Measurements from ENCODE around the gene OTUD7B. TPM values are rescaled to one million over a fixed set of nuclear protein-coding genes. Genes with fewer than 3 reads are reported as not detected.
A peak's percentile ranks its signal among the peaks of the same experiment; 100 is the strongest.
"Not testable (repeated sequence)": the region's sequence is repeated elsewhere in the genome, so short reads cannot be mapped to it uniquely, and the experiment has no call there.

Gene OTUD7B
- 13.1 and 13.3 TPM in 2 replicates for total RNA-seq (2014; rRNA removed; shearing (Covaris generic))

DNA sequence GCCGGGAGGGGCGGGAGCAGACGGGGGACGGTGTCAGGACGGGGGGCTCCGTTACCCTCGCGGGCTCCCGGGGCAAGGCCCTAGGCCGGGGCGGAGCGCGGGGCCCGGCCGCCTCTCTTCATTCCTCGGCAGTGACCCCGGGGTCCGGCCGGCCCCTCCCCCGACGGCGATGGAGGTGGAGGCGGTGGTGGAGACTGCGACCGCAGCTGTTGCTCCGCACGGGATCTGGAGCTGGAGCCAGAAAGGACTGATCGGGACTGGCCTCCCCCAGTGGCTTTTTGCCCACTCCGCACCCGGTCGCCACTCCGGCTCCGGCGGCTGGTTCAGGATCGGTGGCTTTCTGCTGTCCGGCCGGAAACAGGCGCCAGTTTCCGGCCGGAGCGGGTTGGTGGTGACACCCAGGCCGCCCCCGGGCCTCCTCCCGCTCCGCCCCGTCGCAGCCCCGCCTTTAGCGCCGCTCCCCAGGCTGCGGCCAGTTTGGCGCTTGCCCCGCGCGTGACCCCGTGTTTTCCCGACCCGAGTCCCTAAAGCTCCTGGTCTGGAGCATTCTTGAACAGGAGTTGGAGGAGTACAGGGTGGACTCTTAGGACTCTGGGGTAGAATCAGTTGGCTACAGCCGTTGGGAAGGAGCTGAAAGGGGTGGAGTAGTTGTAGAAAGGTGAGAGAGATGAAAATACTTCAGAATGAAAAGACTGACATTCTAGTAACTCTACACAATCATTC lies at the start of gene OTUD7B:
OTUD7B (minus strand) TSS at position 334 of the 723 bp plus-strand sequence. CDS start 33,216 bp downstream, outside the sequence.
- Histone ChIP-seq H3K4me1 (peaks cover 29% of the 10 kb centered on the region), H3K27me3 (no peaks in the 10 kb centered on the region), H3K4me3 (peak within 1 kb of the TSS; percentile 84), H3K36me3 (peaks cover 2% of the 10 kb centered on the region; the same call in 1 of the 2 replicates), H3K9me3 (replicated peaks) (no peaks in the 10 kb centered on the region), H3K27ac (peak within 1 kb of the TSS; percentile 84)
- DNase-seq: peak; percentile 88 to 89

DNA sequence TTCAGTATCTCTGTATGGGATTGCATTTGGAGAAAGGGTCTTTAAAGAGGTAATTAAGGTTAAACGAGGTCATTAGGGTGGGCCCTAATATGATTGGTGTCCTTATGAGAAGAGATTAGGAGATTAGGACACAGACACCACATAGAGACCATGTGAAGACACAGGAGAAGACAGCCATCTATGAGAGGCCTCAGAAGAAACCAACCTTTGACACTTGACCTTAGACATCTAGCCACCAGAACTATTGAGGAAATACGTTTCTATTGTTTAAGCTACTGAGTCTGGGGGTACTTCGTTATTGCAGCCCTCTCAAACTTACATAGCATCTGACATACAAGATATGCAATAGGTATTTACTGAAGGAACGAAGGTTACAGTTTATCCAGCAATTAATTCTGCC lies 49.7 kb upstream of the OTUD7B start:
- Histone ChIP-seq H3K36me3 (no peaks in the 10 kb centered on the region), H3K4me1 (peaks cover 2% of the 10 kb centered on the region; the same call in 1 of the 2 replicates), H3K9me3 (replicated peaks) (no peaks in the 10 kb centered on the region), H3K27ac (no peak overlapping the region), H3K4me3 (no peak overlapping the region), H3K27me3 (no peaks in the 10 kb centered on the region)
- DNase-seq: no peak

DNA sequence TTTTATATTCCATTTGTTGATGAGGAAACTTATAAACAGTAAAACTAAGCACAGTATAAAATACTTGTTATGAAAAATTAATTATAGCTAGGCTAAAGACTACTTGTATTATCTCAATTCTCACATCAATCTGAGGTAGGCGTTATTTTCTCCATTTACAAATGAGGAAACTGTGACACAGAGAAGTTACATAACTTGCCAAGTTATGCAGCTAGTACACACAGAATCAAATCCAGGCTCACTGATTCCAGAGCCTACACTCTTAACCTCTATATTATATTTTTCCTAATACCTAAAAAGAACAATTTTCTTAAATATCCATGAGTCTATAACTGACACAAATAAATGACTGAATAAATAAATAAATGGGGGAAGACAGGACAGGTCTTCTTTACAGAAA lies 45.9 kb upstream of the OTUD7B start:
- Histone ChIP-seq H3K4me3 (no peak overlapping the region), H3K36me3 (no peaks in the 10 kb centered on the region), H3K9me3 (replicated peaks) (no peaks in the 10 kb centered on the region), H3K4me1 (no peaks in the 10 kb centered on the region), H3K27ac (no peak overlapping the region), H3K27me3 (no peaks in the 10 kb centered on the region)
- DNase-seq: no peak

DNA sequence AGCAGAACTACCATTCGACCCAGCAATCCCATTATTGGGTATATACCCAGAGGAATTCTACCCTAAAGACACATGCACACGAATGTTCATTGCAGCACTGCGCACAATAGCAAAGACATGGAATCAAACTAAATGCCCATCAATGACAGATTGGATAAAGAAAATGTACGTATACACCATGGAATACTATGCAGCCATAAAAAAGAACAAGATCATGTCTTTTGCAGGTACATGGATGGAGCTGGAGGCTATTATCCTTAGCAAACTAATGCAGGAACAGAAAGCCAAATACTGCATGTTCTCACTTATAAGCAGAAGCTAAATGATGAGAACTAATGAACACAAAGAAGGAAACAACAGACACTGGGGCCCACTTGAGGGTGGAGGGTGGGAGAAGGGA lies 45.0 kb upstream of the OTUD7B start:
- not testable (repeated sequence) for H3K9me3 ChIP-seq (replicated peaks); H3K4me1 ChIP-seq; H3K4me3 ChIP-seq; DNase-seq; H3K36me3 ChIP-seq; H3K27ac ChIP-seq; H3K27me3 ChIP-seq

DNA sequence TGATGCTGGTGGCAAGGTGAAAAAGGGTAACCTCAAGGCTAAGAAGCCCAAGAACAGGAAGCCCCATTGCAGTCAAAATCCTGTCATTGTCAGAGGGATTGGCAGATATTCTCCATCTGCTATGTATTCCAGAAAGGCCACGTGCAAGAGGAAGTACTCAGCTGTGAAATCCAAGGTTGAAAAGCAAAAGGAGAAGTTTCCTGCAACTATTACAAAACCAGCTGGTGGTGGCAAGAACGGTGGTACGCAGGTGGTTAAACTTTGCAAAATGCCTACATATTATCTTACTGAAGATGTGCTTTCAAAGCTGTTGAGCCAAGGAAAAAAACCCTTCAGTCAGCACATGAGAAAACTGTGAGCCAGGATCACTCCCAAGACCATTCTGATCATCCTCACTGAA lies 43.4 kb upstream of the OTUD7B start:
- no peak for DNase-seq
- no peaks in the 10 kb centered on the region for H3K9me3 ChIP-seq (replicated peaks)
- H3K27me3 ChIP-seq: no peaks in the 10 kb centered on the region
- no peaks in the 10 kb centered on the region; the same call in 1 of the 2 replicates for H3K4me1 ChIP-seq
- H3K4me3 ChIP-seq: no peak overlapping the region
- no peak overlapping the region for H3K27ac ChIP-seq
- no peaks in the 10 kb centered on the region for H3K36me3 ChIP-seq

GRCh38 chr1:150051905-150052412 lies 41.4 kb upstream of the OTUD7B start:
- not testable (repeated sequence) for H3K4me1 ChIP-seq; H3K36me3 ChIP-seq; H3K4me3 ChIP-seq; H3K27me3 ChIP-seq; DNase-seq; H3K27ac ChIP-seq; H3K9me3 ChIP-seq (replicated peaks)

GRCh38 chr1:150051089-150051373 lies 40.5 kb upstream of the OTUD7B start:
- Histone ChIP-seq H3K4me1 (no peaks in the 10 kb centered on the region; the same call in 1 of the 2 replicates), H3K27ac (no peak overlapping the region), H3K27me3 (no peaks in the 10 kb centered on the region), H3K36me3 (no peaks in the 10 kb centered on the region), H3K4me3 (no peak overlapping the region), H3K9me3 (replicated peaks) (no peaks in the 10 kb centered on the region)
- no peak for DNase-seq

GRCh38 chr1:150049926-150050325 lies 39.4 kb upstream of the OTUD7B start:
- no peak overlapping the region for H3K27ac ChIP-seq
- H3K4me3 ChIP-seq: no peak overlapping the region
- DNase-seq: no peak
- H3K4me1 ChIP-seq: no peaks in the 10 kb centered on the region; the same call in 1 of the 2 replicates
- no peaks in the 10 kb centered on the region for H3K36me3 ChIP-seq
- no peaks in the 10 kb centered on the region for H3K9me3 ChIP-seq (replicated peaks)
- H3K27me3 ChIP-seq: no peaks in the 10 kb centered on the region

GRCh38 chr1:150034336-150034735 lies 23.8 kb upstream of the OTUD7B start:
- no peak overlapping the region for H3K4me3 ChIP-seq
- no peaks in the 10 kb centered on the region for H3K4me1 ChIP-seq
- no peak overlapping the region for H3K27ac ChIP-seq
- no peak for DNase-seq
- no peaks in the 10 kb centered on the region for H3K36me3 ChIP-seq
- no peaks in the 10 kb centered on the region for H3K27me3 ChIP-seq
- H3K9me3 ChIP-seq (replicated peaks): no peaks in the 10 kb centered on the region

DNA sequence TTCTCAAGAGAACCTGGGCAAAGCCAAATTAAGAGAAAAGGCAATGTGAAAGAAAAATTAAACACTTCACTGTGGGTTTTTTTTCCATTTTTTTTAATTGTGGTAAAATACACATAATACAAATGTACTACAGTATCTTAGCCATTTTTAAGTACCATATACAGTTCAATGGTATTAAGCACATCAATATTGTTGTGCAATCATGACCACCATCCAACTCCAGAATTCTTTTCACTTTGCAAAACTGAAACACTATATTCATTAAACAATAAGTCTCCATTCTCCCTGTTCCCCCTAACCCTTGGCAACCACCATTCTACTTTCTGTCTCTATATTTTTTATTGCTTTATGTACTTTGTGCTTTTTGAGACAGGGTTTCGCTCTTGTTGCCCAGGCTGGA lies 17.8 kb upstream of the OTUD7B start:
- no peaks in the 10 kb centered on the region for H3K9me3 ChIP-seq (replicated peaks)

DNA sequence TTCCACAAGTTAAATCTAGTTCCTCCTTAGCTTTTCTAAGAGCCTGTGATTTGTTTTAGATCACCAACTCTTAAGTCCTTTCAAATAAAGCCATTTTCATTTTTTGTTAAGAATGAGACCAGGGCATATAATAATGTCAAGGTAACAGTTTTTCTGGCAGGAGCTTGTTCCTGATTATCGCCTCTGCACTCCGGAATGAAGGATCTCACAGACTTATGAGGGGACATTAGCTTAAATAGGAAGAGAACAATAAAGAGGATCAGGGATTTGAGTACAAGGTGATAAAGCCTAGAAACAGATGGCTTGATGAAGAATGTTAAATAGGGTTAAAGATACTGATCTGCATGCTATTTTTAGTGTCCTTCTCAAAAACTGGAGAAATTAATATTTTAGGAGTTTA lies 13.6 kb upstream of the OTUD7B start:
- Histone ChIP-seq H3K27ac (no peak overlapping the region), H3K4me3 (no peak overlapping the region), H3K9me3 (replicated peaks) (no peaks in the 10 kb centered on the region), H3K36me3 (no peaks in the 10 kb centered on the region), H3K27me3 (no peaks in the 10 kb centered on the region), H3K4me1 (no peaks in the 10 kb centered on the region)
- DNase-seq: no peak

More for the DNA sequence above, 17.8 kb upstream of the OTUD7B start:
- no peaks in the 10 kb centered on the region for H3K4me1 ChIP-seq
- no peak overlapping the region for H3K4me3 ChIP-seq
- H3K27me3 ChIP-seq: no peaks in the 10 kb centered on the region
- H3K27ac ChIP-seq: no peak overlapping the region
- no peak for DNase-seq
- no peaks in the 10 kb centered on the region for H3K36me3 ChIP-seq

GRCh38 chr1:150022357-150022756 lies 11.8 kb upstream of the OTUD7B start:
- H3K36me3 ChIP-seq: no peaks in the 10 kb centered on the region
- no peaks in the 10 kb centered on the region for H3K4me1 ChIP-seq
- DNase-seq: no peak
- no peak overlapping the region for H3K4me3 ChIP-seq
- H3K27ac ChIP-seq: no peak overlapping the region
- H3K27me3 ChIP-seq: no peaks in the 10 kb centered on the region
- H3K9me3 ChIP-seq (replicated peaks): no peaks in the 10 kb centered on the region

DNA sequence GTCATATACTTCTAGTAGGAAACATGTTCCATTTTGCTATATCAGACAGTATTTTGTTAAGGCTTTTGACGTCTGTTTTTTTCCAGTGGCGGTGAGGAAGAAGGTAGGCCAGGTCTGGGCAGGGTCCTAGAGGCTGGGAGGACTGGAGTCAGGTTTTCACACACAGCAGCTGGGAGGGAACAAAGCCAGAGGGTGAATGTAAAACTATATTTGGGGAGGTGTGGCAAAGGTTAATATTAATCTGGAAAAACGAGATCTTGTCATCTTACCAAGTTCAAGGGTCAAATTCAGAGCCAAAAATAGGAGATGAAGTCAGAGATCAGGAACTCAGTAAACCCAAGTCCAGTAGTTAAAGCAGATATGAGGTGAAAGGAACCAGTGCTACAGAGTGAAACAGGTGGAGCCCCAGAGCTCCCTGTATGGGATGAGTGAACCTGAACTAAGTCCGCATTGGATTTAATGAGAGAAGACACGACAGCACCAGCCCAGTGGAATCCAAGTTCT lies 10.7 kb upstream of the OTUD7B start:
- H3K27ac ChIP-seq: no peak overlapping the region
- no peaks in the 10 kb centered on the region for H3K36me3 ChIP-seq
- peak in 1 of 2 experiments; percentile 17 for DNase-seq
- no peaks in the 10 kb centered on the region for H3K27me3 ChIP-seq
- H3K4me1 ChIP-seq: no peaks in the 10 kb centered on the region
- H3K4me3 ChIP-seq: no peak overlapping the region
- H3K9me3 ChIP-seq (replicated peaks): no peaks in the 10 kb centered on the region

GRCh38 chr1:150020711-150021110 lies 10.2 kb upstream of the OTUD7B start:
- DNase-seq: no peak
- Histone ChIP-seq H3K9me3 (replicated peaks) (no peaks in the 10 kb centered on the region), H3K4me1 (no peaks in the 10 kb centered on the region), H3K27me3 (no peaks in the 10 kb centered on the region), H3K27ac (no peak overlapping the region), H3K36me3 (no peaks in the 10 kb centered on the region), H3K4me3 (no peak overlapping the region)

DNA sequence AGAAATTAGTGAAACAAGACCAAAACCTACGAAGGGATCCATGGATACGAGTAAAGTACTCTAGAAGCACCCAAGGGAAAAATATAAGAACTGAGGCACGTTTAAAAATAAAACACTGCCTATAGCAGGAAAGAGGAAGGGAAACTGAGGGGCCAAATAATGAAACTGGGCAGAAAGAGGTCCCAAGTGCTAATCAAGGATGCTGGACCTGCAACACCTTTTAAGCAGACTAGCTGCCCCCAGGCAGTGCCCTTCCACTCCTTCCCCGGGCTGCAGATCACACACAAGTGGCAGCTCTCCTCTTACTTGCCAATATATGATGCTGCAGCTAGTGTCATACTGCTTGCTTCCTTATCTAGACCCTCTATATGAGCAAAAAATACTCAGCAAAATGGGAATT lies 7.6 kb upstream of the OTUD7B start:
- H3K4me1 ChIP-seq: peaks cover 2% of the 10 kb centered on the region
- H3K36me3 ChIP-seq: no peaks in the 10 kb centered on the region
- no peak overlapping the region for H3K27ac ChIP-seq
- H3K9me3 ChIP-seq (replicated peaks): no peaks in the 10 kb centered on the region
- DNase-seq: no peak
- H3K4me3 ChIP-seq: no peak overlapping the region
- H3K27me3 ChIP-seq: no peaks in the 10 kb centered on the region

Data from SJCRH30 (cell line).